ENCODE measurements around the gene MYMX. TPM values are rescaled to one million over a fixed set of nuclear protein-coding genes. Genes with fewer than 3 reads are reported as not detected.

Gene MYMX
- total and polyA plus RNA-seq, 2 of the 13 experiments (the other 11 are each of a cell fraction or from before 2014, with no cell fraction given): not detected

- TF ChIP-seq CHCHD3 (CRISPR knock-in tag; IDR thresholded peaks at IDR 0.05): no peak
- TF ChIP-seq KDM6A (CRISPR knock-in tag; IDR thresholded peaks at IDR 0.05; ENCODE audit: low read depth): no peak
- no peak for TF ChIP-seq FOXJ3 (CRISPR knock-in tag; IDR thresholded peaks at IDR 0.05; ENCODE audit: borderline replicate concordance)
- no peak for TF ChIP-seq ATF7-NPFF (CRISPR knock-in tag; IDR thresholded peaks at IDR 0.05; ENCODE audit: low read depth)
- TF ChIP-seq SOX6 (IDR thresholded peaks at IDR 0.05): no peak
- peak; percentile 65 for TF ChIP-seq SOX6 (CRISPR knock-in tag; IDR thresholded peaks at IDR 0.05)
- peak; percentile 80; the same call in 1 of the 2 replicates for TF ChIP-seq ZNF274 (CRISPR knock-in tag; IDR thresholded peaks at IDR 0.05)
- no peak for TF ChIP-seq ZNF407 (CRISPR knock-in tag; IDR thresholded peaks at IDR 0.05; ENCODE audit: not compliant biosample characterization)
- TF ChIP-seq ZNF597 (CRISPR knock-in tag; IDR thresholded peaks at IDR 0.05): no peak
- no peak for TF ChIP-seq TRAFD1 (CRISPR knock-in tag; IDR thresholded peaks at IDR 0.05; ENCODE audit: borderline replicate concordance)
- TF ChIP-seq ZSCAN31 (CRISPR knock-in tag; IDR thresholded peaks at IDR 0.05; ENCODE audit: low read depth): 0 out of 2 replicates have a peak, but pooled peaks have one; percentile 50
- no peak for TF ChIP-seq HDAC6 (IDR thresholded peaks at IDR 0.05; ENCODE audit: low read depth, low read length)
- TF ChIP-seq TOE1 (CRISPR knock-in tag; IDR thresholded peaks at IDR 0.05): no peak
- TF ChIP-seq ZNF761 (CRISPR knock-in tag; conservative IDR thresholded peaks at IDR 0.05): no peak
- no peak for TF ChIP-seq ZNF576 (CRISPR knock-in tag; IDR thresholded peaks at IDR 0.05)
- TF ChIP-seq CENPX (CRISPR knock-in tag; IDR thresholded peaks at IDR 0.05): no peak
- no peak for TF ChIP-seq ZNF20 (CRISPR knock-in tag; IDR thresholded peaks at IDR 0.05)
- peak; percentile 84; the same call in 1 of the 2 replicates for TF ChIP-seq SMAD1 (CRISPR knock-in tag; IDR thresholded peaks at IDR 0.05; ENCODE audit: borderline replicate concordance, low read depth)
These were observed 4.7 kb downstream of the MYMX start (continued) for GRCh38 chr6:44221291-44221960.
